H1 (cell line): ENCODE data around the gene MEF2C. TPM values are rescaled to one million over a fixed set of nuclear protein-coding genes. Genes with fewer than 3 reads are reported as not detected.

Source experiments
- CTCF ChIA-PET: fragments of 300-600 bp; sonication (Branson Sonifier 250); formaldehyde crosslinking; loops from one replicate; lab custom pipeline; 2021; ENCODE audit not compliant: partially characterized antibody; lab: Charles Lee
- POLR2A ChIA-PET: fragments of 300-600 bp; sonication (Branson Sonifier 250); formaldehyde crosslinking; loops from one replicate; lab custom pipeline; 2021; ENCODE audit warnings: inconsistent platforms; ENCODE audit not compliant: partially characterized antibody; lab: Charles Lee
- DNase-seq, 2 experiments: peaks; one replicate each; pipeline versions ENCODE4 v3.0.0 to v3.0.0-alpha.2; 2010 to 2022; ENCODE audit warnings: low spot score in 2 of 2, low read depth in 1 of 2, mixed read lengths in 1 of 2
- FAIRE-seq: peaks from 2 replicates; lab custom pipeline; 2011; peaks lifted over from hg19 to GRCh38; lab: Jason Lieb, UNC
- H2AFZ ChIP-seq: 2 replicates; pipeline ENCODE4 v1.8.1; 2012; ENCODE audit warnings: low read length, inconsistent platforms
- H2AK5ac ChIP-seq: 2 replicates; pipeline ENCODE4 v1.6.1; 2013; ENCODE audit warnings: low read depth, low read length
- H2BK120ac ChIP-seq: replicated peaks from 2 replicates; pipeline ENCODE3; 2013; ENCODE audit warnings: low read depth, low read length, inconsistent platforms
- H2BK12ac ChIP-seq: 2 replicates; pipeline ENCODE4 v1.6.1; 2013; ENCODE audit warnings: low read depth, low read length
- H2BK15ac ChIP-seq: 2 replicates; pipeline ENCODE4 v1.6.1; 2013; ENCODE audit warnings: low read length
- H2BK20ac ChIP-seq: 2 replicates; pipeline ENCODE4 v1.6.1; 2013; ENCODE audit warnings: low read length
- H2BK5ac ChIP-seq: 2 replicates; pipeline ENCODE4 v1.6.1; 2013; ENCODE audit warnings: low read depth, low read length
- H3K14ac ChIP-seq: 2 replicates; pipeline ENCODE4 v1.6.1; 2013; ENCODE audit warnings: inconsistent platforms; ENCODE audit not compliant: insufficient read length
- H3K18ac ChIP-seq: 2 replicates; pipeline ENCODE4 v1.6.1; 2013; ENCODE audit warnings: low read length; ENCODE audit errors: extremely low read depth
- H3K23ac ChIP-seq: 2 replicates; pipeline ENCODE4 v1.6.1; 2013; ENCODE audit warnings: inconsistent platforms; ENCODE audit not compliant: insufficient read length
- H3K23me2 ChIP-seq: 2 replicates; pipeline ENCODE4 v1.6.1; 2013; ENCODE audit warnings: low read depth, low read length
- H3K27ac ChIP-seq: 2 replicates; pipeline ENCODE4 v1.6.1; 2011; ENCODE audit warnings: low read depth, low read length, inconsistent platforms
- H3K27me3 ChIP-seq, 4 experiments: replicated peaks in 1 of 4; 1 replicate in 1 of 4; 2 replicates in 3 of 4; pipeline versions ENCODE4 v1.6.1 to v1.8.1; 2011 to 2013; ENCODE audit warnings: low read length in 3 of 4, mild to moderate bottlenecking in 3 of 4, inconsistent platforms in 2 of 4, mixed read lengths in 2 of 4, moderate library complexity in 1 of 4; ENCODE audit not compliant: control insufficient read depth in 3 of 4, insufficient read depth in 3 of 4; ENCODE audit errors: extremely low read depth in 1 of 4
- H3K36me3 ChIP-seq, 4 experiments: 2 replicates each; pipeline versions ENCODE4 v1.6.1 to v1.8.1; 2011 to 2013; ENCODE audit warnings: mild to moderate bottlenecking in 4 of 4, low read length in 3 of 4, moderate library complexity in 2 of 4, control low read depth in 1 of 4, inconsistent platforms in 1 of 4; ENCODE audit not compliant: insufficient read depth in 4 of 4, control insufficient read depth in 2 of 4
- H3K4ac ChIP-seq: replicated peaks from 2 replicates; pipeline ENCODE3; 2013; ENCODE audit warnings: low read length, low read depth, mixed read lengths, inconsistent platforms; ENCODE audit not compliant: insufficient read length
- H3K4me1 ChIP-seq, 4 experiments: replicated peaks in 1 of 4; 1 replicate in 1 of 4; 2 replicates in 3 of 4; pipeline versions ENCODE4 v1.6.1 to v1.8.1; 2011 to 2013; ENCODE audit warnings: low read length in 3 of 4, inconsistent platforms in 2 of 4, mixed read lengths in 1 of 4; ENCODE audit not compliant: insufficient read depth in 4 of 4, control insufficient read depth in 3 of 4
- H3K4me2 ChIP-seq, 2 experiments: 2 replicates each; pipeline versions ENCODE4 v1.6.1 to v1.8.1; 2011 to 2013; ENCODE audit warnings: low read depth in 2 of 2, low read length in 2 of 2, control low read depth in 1 of 2, inconsistent platforms in 1 of 2, mild to moderate bottlenecking in 1 of 2; ENCODE audit not compliant: insufficient read depth in 1 of 2
- H3K4me3 ChIP-seq, 4 experiments: fragments of 200-600, 300-600 bp in 1 of 4; sonication (generic), shearing (Covaris generic), sonication (Bioruptor Twin) in 1 of 4; 2 replicates each; pipeline versions ENCODE4 v1.5.1 to v1.8.1; 2011 to 2016; ENCODE audit warnings: low read length in 4 of 4, low read depth in 3 of 4, control low read depth in 2 of 4, inconsistent platforms in 2 of 4, mild to moderate bottlenecking in 2 of 4, mixed read lengths in 1 of 4, moderate library complexity in 1 of 4; ENCODE audit not compliant: insufficient read depth in 2 of 4; ENCODE audit errors: extremely low read depth in 1 of 4
- H3K56ac ChIP-seq: replicated peaks from 2 replicates; pipeline ENCODE3; 2013; ENCODE audit warnings: low read depth, mild to moderate bottlenecking, mixed read lengths, low read length, inconsistent platforms; ENCODE audit not compliant: insufficient read length
- H3K79me1 ChIP-seq: 2 replicates; pipeline ENCODE4 v1.6.1; 2013; ENCODE audit warnings: low read depth, low read length, control low read depth
- H3K79me2 ChIP-seq, 2 experiments: 2 replicates each; pipeline versions ENCODE4 v1.6.1 to v1.8.1; 2012 to 2013; ENCODE audit warnings: low read length in 2 of 2, mild to moderate bottlenecking in 2 of 2, inconsistent platforms in 1 of 2; ENCODE audit not compliant: insufficient read depth in 2 of 2, control insufficient read depth in 1 of 2
- H3K9ac ChIP-seq, 4 experiments: replicated peaks in 1 of 4; 1 replicate in 1 of 4; 2 replicates in 3 of 4; pipeline versions ENCODE4 v1.6.1 to v1.8.1; 2011 to 2013; ENCODE audit warnings: low read depth in 3 of 4, low read length in 3 of 4, control low read depth in 2 of 4, mild to moderate bottlenecking in 2 of 4, moderate library complexity in 2 of 4, inconsistent platforms in 1 of 4; ENCODE audit errors: extremely low read depth in 1 of 4
- H3K9me3 ChIP-seq, 2 experiments: 2 replicates each; pipeline versions ENCODE4 v1.6.1 to v1.8.1; 2012 to 2013; ENCODE audit warnings: mild to moderate bottlenecking in 2 of 2, moderate library complexity in 2 of 2, control low read depth in 1 of 2, inconsistent platforms in 1 of 2, low read depth in 1 of 2, low read length in 1 of 2, mixed read lengths in 1 of 2; ENCODE audit not compliant: insufficient read depth in 2 of 2
- H4K20me1 ChIP-seq, 2 experiments: replicated peaks in 1 of 2; 2 replicates each; pipeline versions ENCODE3 to v1.8.1; 2011 to 2013; ENCODE audit warnings: inconsistent platforms in 2 of 2, low read length in 2 of 2, mild to moderate bottlenecking in 1 of 2; ENCODE audit not compliant: insufficient read depth in 2 of 2, control insufficient read depth in 1 of 2
- H4K5ac ChIP-seq: 2 replicates; pipeline ENCODE4 v1.6.1; 2013; ENCODE audit warnings: low read length, low read depth, mixed read lengths, inconsistent platforms; ENCODE audit not compliant: insufficient read length
- H4K8ac ChIP-seq: 2 replicates; pipeline ENCODE4 v1.8.0; 2013; ENCODE audit warnings: mild to moderate bottlenecking, moderate library complexity, low read length, inconsistent platforms; ENCODE audit not compliant: insufficient read depth; ENCODE audit errors: extremely low read depth
- H4K91ac ChIP-seq: replicated peaks from 2 replicates; pipeline ENCODE3; 2013; ENCODE audit warnings: low read length, mixed read lengths, inconsistent platforms; ENCODE audit not compliant: insufficient read length
- ATF2 ChIP-seq: IDR thresholded peaks from 2 replicates; pipeline ENCODE4 v1.6.1; 2012; ENCODE audit warnings: low read length, inconsistent platforms
- ATF3 ChIP-seq: IDR thresholded peaks from 2 replicates; pipeline ENCODE4 v1.6.1; 2011; ENCODE audit warnings: low read depth, mild to moderate bottlenecking, low read length; ENCODE audit not compliant: insufficient read depth
- BCL11A ChIP-seq, 2 experiments: IDR thresholded peaks; one replicate each; pipeline ENCODE4 v1.6.1; 2011; ENCODE audit warnings: low read depth in 2 of 2, low read length in 2 of 2, mild to moderate bottlenecking in 2 of 2
- CBX5 ChIP-seq: fragments of 300-800, 300-1000 bp; sonication (generic); IDR thresholded peaks from 2 replicates; pipeline ENCODE4 v1.7.1; 2016; ENCODE audit warnings: antibody characterized with exemption, low read length, low read depth
- E2F6 ChIP-seq: IDR thresholded peaks from 2 replicates; pipeline ENCODE4 v1.6.1; 2012; ENCODE audit warnings: inconsistent platforms
- RXRA ChIP-seq: IDR thresholded peaks from 2 replicates; pipeline ENCODE4 v1.6.1; 2011; ENCODE audit warnings: low read depth, mild to moderate bottlenecking, low read length, moderate library complexity; ENCODE audit not compliant: insufficient read depth
- TCF12 ChIP-seq: IDR thresholded peaks from 2 replicates; pipeline ENCODE4 v1.6.1; 2011; ENCODE audit warnings: low read depth, mild to moderate bottlenecking, low read length
- WGBS, 2 experiments: shearing (Covaris generic) in 1 of 2; methylation state at CpG; one replicate each; pipeline versions ENCODE4 v1.1.6 to v1.1.7; 2013 to 2015; ENCODE audit warnings: low lambda C conversion rate in 2 of 2, mixed read lengths in 2 of 2, inconsistent platforms in 1 of 2, low coverage in 1 of 2, missing lambda C conversion rate in 1 of 2; ENCODE audit not compliant: insufficient replicate concordance in 2 of 2, insufficient coverage in 1 of 2, insufficient read length in 1 of 2; ENCODE audit errors: extremely low coverage in 1 of 2, missing lambda C conversion rate in 1 of 2; 5-methylcytosine and 5-hydroxymethylcytosine counted together
- polyA plus RNA-seq, 7 experiments: library from polyadenylated mRNA; depleted of rRNA in 3 of 7; stranded (reverse) in 5 of 7; unstranded in 2 of 7; fragments of >200 nt in 5 of 7; fragments of 200-250 nt in 2 of 7; gene quantifications; 1 replicate in 5 of 7; 2 replicates in 1 of 7; 4 replicates in 1 of 7; pipeline versions ENCODE4 v1.2.1 to v1.2.3, GENCODE V29; 2011 to 2013; ENCODE audit warnings: missing spikeins in 2 of 7, mixed read lengths in 2 of 7
- total RNA-seq: library from RNA; stranded (reverse); fragmentation: NEBNext Ultra II Directional; extraction: Animal tissue kit (Norgen Biotek cat#: 25700); gene quantifications from 2 replicates; pipeline ENCODE4 v1.2.1, GENCODE V29; 2021

The MEF2C gene
- total and polyA plus RNA-seq, 2 of the 8 experiments (the other 6 are each of a cell fraction or from before 2014, with no cell fraction given) = 0.59 to 0.99 TPM

- H3K9ac ChIP-seq = no peak overlapping the region
- H3K4me2 ChIP-seq = no peak overlapping the region
- CTCF ChIA-PET = no interaction called here
- 92% methylated on average over 2 of the region's 2 CpGs; no CpG with 5 or more reads in 1 of the 2 experiments for WGBS, 2 experiments
- no peak overlapping the region for H3K4me3 ChIP-seq
- no peak overlapping the region for H3K4ac ChIP-seq
- H3K18ac ChIP-seq = no peak overlapping the region
- POLR2A ChIA-PET = no interaction called here
- H4K20me1 ChIP-seq = no peaks in the 10 kb centered on the region
- peaks cover 8 to 18% of the 10 kb centered on the region in 2 experiments for H3K9me3 ChIP-seq
- H2BK15ac ChIP-seq = no peak overlapping the region
- H3K79me1 ChIP-seq = no peaks in the 10 kb centered on the region
- H3K4me1 ChIP-seq = no peaks in the 10 kb centered on the region
- no peak overlapping the region for H4K5ac ChIP-seq
- H3K56ac ChIP-seq = no peak overlapping the region
- no peak overlapping the region for H4K8ac ChIP-seq
- H2BK20ac ChIP-seq = no peak overlapping the region
- no peak overlapping the region for H3K14ac ChIP-seq
- H2AK5ac ChIP-seq = no peak overlapping the region
- DNase-seq = no peak
- H3K79me2 ChIP-seq = no peaks in the 10 kb centered on the region
- H3K23ac ChIP-seq = no peak overlapping the region
- no peak overlapping the region for H2BK5ac ChIP-seq
- H2BK120ac ChIP-seq = no peak overlapping the region
- H3K27me3 ChIP-seq = no peaks in the 10 kb centered on the region
- no peaks in the 10 kb centered on the region for H3K23me2 ChIP-seq
- H2BK12ac ChIP-seq = no peak overlapping the region
- no peak overlapping the region for H3K27ac ChIP-seq
- TF ChIP-seq E2F6 (no peak), TCF12 (no peak), ATF2 (no peak), BCL11A (IDR thresholded peaks at IDR 0.05; ENCODE audit: low read depth in 2 of 2, low read length in 2 of 2) (no peak), CBX5 (no peak), RXRA (no peak), ATF3 (no peak)
- H3K36me3 ChIP-seq = no peaks in the 10 kb centered on the region
- no peak overlapping the region for H2AFZ ChIP-seq
- FAIRE-seq = no peak
- H4K91ac ChIP-seq = no peak overlapping the region
These were observed 28.2 kb downstream of the MEF2C start for GRCh38 chr5:88854769-88855168.
